NCI-H128 (cell line): Measurements from ENCODE around the gene SKIL.

ENCODE experiments used
- DNase-seq: peaks from one replicate; lab custom pipeline; 2025; ENCODE audit not compliant: unreplicated experiment; lab: John Stamatoyannopoulos, UW

SKIL gene

DNA sequence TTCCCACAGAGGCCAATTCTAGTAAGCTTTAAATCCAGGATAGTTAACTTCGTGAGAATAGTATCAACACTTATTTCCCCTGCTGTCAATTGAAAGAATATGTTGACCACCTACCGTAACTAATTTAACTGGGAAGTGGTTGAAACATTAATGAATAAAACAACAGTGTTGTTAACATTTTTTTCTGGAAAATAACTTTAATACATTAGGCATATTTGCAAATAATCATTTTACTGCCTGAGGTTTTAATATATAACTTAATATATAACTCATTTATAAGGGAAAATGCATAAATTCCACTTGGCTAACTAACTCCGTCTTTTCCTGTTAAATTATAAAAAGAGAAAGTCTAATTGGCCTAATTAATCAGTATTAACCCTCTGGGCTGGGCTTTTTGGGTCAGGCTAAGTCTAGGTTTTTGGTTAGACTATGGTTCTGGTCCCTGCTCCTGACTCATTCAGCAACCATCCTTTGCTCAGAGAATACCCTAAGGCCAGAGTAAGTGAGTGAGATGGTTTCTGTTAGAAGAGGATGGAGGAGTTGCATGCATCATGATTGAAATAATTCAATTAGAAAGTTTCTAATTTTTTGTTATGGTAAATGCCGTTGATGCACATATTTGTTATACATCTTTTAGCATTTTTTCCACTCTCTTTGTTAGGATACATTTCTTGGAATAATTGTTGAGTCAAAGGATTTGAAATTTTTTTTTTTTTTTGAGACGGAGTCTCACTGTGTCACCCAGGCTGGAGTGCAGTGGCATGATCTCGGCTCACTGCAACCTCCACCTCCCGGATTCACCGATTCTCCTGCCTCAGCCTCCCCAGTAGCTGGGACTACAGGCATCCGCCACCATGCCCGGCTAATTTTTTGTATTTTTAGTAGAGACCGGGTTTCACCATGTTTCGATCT is 10.8 kb upstream of the SKIL start:
- no peak for DNase-seq

GRCh38 chr3:170350515-170351413 is 6.8 kb upstream of the SKIL start:
- no peak for DNase-seq

GRCh38 chr3:170352936-170353335 is 4.6 kb upstream of the SKIL start:
- no peak for DNase-seq

GRCh38 chr3:170353485-170353884 is 4.0 kb upstream of the SKIL start:
- DNase-seq: no peak

DNA sequence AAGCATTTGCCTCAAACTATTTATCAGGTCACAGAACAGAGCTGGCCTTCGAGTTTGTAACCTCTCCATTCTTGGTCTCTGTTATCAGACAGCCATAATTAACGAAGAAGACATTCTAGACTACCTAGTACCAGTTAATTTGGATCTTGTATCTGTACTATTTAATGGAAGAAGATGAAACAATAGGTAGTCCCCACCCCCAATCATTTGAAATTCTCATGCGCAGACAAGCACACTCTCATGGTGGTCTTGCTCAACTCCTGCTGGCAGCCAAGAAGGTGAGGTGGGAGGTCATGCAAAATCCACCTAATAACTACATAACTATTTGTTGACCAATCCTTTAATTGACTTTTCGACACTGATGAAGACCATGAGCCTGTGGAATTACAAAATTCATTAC is 2.8 kb upstream of the SKIL start:
- DNase-seq: no peak

- DNase-seq: no peak
These were observed 1.5 kb upstream of the SKIL start for GRCh38 chr3:170355738-170356595.

DNA sequence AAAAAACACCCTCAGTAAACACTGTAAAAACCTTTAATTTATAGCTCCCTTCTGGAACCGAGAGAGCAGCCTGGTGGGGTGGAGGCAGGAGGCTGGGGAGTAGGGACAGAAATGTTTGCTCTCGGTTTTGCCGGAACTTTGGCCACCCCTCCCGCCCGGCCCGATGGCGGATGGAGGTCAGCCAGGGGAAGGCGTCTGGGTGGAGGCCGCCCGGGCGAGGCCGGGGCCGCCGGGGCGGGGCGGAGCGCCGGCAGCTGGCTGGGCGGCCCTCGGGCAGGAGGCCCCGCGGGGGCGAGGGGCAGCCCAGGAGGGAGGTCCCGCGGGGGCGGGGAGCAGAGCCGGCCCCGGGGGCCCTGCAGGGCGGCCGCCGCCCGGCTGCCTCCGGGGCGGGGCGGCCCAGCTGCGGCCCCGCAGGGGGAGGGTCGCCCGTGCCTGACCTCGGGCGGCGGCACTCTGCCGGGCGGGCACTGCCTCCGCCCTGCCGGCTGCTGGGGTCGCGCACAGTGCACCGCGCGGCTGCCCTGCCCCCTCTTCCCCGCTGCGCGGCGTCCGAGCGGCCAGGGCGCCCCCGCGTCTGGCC is 829 bp upstream of the SKIL start:
- DNase-seq: peak; percentile 45

- DNase-seq: peak; percentile 50
These were observed 811 bp downstream of the SKIL start for GRCh38 chr3:170358042-170359010.

DNA sequence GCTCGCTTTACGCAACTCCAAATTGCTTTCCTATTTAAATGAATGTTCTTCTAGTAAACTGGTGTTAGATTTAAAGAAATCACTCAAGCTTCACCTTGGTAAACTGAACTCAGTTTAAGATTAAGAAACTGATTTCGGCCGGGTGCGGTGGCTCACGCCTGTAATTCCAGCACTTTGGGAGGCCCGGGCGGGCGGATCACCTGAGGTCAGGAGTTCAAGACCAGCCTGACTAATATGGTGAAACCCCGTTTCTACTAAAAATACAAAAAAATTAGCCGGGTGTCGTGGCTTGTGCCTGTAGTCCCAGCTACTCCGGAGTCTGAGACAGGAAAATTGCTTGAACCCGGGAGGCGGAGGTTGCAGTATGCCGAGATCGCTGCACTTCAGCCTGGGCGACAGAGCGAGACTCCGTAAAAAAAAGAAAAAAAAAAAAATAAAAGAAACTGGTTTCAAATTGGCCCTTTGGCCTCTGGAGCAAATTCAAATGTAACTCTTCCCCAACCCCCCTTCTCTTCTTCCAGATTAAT is 1.7 kb downstream of the SKIL start:
- no peak for DNase-seq

DNA sequence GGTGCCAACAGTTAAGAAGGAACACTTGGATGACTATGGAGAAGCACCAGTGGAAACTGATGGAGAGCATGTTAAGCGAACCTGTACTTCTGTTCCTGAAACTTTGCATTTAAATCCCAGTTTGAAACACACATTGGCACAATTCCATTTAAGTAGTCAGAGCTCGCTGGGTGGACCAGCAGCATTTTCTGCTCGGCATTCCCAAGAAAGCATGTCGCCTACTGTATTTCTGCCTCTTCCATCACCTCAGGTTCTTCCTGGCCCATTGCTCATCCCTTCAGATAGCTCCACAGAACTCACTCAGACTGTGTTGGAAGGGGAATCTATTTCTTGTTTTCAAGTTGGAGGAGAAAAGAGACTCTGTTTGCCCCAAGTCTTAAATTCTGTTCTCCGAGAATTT is 3.0 kb downstream of the SKIL start:
- DNase-seq: no peak

DNA sequence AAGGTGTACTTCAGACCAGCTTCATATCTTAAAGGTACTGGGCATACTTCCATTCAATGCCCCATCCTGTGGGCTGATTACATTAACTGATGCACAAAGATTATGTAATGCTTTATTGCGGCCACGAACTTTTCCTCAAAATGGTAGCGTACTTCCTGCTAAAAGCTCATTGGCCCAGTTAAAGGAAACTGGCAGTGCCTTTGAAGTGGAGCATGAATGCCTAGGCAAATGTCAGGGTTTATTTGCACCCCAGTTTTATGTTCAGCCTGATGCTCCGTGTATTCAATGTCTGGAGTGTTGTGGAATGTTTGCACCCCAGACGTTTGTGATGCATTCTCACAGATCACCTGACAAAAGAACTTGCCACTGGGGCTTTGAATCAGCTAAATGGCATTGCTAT is 3.4 kb downstream of the SKIL start:
- DNase-seq: no peak

DNA sequence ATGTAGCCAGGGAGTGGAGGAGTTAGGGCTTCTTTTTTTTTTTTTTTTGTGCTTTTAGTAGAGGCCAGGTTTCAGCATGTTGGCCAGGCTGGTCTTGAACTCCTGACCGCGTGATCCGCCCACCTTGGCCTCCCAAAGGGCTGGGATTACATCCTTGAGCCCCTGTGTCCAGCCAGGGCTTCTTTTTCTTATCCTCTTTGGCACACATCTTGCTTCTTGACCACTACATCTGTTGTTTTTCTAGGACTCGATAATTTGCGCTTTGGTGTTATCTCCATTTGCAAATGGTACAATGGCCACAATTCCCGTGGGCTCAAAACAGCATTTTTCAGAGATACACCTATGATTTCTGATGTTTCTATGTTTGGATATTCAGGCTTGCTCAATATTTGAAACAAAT is 4.2 kb downstream of the SKIL start:
- DNase-seq: no peak

DNA sequence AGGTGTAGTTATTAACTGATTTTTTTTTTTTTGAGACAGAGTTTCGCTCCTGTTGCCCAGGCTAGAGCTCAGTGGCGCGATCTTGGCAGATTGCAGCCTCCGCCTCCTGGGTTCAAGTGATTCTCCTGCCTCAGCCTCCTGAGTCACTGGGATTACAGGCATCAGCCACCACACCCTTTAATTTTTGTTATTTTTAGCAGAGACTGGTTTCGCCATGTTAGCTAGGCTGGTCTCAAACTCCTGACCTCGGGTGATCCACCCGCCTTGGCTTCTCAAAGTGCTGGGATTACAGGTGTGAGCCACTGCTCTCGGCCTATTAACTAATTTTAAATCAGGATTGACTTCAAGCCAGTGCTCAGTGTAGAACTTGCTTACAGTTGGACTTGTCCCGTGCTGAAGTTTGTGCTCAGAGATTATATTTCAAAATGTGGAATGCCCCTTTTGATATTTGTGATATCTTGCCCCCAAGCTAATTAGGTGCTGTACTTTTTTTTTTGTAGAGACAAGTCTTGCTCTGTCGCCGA is 6.0 kb downstream of the SKIL start:
- no peak for DNase-seq

GRCh38 chr3:170364965-170365364 is 7.5 kb downstream of the SKIL start:
- DNase-seq: no peak

DNA sequence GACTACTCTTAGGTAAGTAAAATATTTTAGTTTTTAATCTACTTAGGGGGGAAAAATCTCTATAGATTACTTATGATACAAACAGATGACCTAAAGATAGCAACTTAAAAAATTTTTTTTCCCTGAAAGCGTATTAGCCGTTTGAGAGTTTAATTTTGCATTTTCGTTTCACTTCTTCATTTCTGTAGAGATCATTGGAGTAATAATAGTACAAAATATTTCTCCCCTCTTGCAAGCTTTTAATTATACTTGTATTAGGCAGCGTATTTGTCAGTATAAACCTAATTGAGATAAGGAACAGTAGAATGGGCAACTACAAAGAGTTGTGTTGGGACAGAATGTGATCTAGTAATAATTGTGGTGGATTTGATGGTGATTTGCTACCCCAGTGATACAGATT is 10.3 kb downstream of the SKIL start:
- DNase-seq: no peak

DNA sequence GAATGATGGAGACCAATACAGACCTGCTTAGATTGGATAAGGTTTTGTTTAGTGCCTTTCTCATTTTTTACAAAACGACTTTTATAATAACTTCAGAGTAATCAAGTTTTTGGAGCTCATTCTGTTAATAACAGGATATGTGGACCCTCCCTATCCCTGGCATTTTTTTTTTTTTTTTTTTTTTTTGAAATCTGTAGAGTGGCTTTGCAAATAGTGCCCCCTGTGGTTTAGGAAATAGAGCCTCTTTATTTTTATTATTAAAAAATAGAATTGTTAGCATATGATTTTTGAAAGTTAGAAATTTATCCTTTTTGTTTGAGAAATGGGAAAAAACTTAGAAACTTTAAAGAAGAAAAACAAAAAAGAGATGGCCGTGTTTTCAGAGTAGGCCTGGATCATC is 11.4 kb downstream of the SKIL start:
- DNase-seq: no peak

DNA sequence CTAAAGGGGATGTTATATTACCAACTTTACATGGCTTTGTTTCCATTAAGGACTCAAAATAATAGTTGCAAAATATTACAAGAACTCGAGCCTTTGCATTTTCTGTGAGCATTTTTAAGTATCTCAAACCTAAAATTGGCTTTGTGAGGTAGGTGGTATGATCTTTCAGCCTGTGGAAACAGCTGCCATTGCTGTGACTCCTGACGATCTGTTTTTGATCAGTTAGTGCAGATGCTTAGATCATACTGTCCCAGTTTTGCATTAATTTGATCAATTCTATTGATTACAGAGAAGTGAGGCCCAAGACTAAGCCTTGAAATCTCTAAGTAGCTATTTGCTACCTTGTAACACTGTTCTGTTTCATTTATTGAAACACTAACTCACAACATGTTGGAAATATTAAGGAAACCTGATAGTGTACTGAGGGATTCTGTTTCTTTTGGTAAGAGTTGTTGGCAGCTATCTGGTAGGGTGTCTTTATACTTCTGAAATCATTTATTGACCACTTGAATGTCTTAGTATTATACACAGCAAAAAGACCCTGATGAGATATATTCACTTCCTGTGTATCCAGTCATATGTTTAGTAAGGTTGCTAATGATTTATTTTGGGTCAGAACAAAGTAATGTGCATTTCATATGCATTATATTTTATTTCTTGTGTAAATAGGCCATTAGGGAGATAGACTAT is 14.8 kb downstream of the SKIL start:
- peak; percentile 41 for DNase-seq

DNA sequence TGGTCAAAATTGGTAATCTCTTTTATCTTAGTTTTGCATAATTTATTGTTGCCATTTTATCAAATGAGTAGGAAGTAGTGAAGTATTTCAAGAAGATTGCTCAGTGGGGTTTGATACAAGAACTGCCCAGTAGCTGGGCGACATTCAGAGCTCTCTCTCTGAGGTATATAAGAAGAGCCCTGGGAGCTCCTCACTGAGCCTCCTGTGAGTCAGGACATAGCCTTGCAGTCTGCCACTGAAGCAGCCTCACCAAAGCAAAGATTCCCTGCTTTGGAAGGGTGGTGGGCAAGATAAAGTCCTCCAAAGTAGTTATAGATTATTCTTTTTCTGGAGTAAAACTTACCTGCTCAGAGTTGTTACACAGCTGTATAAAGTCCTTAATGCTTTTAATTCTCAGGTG is 26.1 kb downstream of the SKIL start:
- no peak for DNase-seq

DNA sequence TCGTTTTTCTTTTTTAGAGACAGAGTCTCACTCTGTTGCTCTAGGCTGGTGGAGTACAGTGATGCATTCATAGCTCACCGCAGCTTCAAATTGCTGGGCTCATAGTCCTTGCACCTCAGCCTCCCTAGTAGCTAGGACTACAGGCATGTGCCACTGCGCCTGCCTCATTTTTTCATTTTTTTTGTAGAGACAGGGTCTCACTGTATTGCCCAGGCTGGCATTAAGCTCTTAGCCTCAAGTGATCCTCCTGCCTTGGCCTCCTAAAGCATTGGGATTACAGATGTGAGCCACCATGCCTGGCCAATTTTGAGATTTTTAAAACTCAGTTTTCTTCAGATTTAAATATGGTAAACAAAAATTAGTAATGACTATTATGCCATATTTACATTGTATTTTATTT is 29.0 kb downstream of the SKIL start:
- no peak for DNase-seq
